ENCODE data around the gene ZNF768. TPM values are rescaled to one million over a fixed set of nuclear protein-coding genes. Genes with fewer than 3 reads are reported as not detected.
A peak's percentile ranks its signal among the peaks of the same experiment; 100 is the strongest.
"Not testable (repeated sequence)": the region's sequence is repeated elsewhere in the genome, so short reads cannot be mapped to it uniquely, and the experiment has no call there.

The ZNF768 gene
- total and polyA plus RNA-seq, 7 experiments from 2014 or later, result 1.6 to 8.5 (median 7.1) TPM

DNA sequence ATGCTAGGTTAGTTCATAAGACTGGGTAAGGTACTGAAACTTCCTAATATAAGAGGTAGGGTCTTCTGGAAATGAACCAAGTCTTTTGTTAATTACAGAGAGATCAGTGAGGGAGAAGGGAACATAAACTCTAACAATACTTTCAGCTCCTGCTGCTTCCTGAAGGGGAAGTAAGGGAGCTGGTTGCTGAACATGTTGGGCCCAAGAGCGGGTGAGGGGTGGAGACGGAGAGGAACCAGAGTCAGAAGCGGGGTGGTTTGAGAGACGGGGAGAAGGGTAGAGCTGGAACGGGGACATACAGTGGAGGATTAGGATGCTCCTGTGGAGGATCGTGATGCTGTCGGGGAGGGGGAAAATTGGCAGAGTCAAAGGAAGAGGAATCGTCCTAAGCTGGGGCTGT is 19.7 kb upstream of the ZNF768 start:
- no peak overlapping the region for H3K4me3 ChIP-seq (ENCODE audit: low read length)
- ATAC-seq, result no peak
- ChIA-PET CTCF (interaction anchor here (1.7 kb wide), 1 partner anchor 11 kb away, joined by 6 read pairs; no protein-coding TSS in a partner anchor), POLR2A (interaction anchor here (0.8 kb wide), 1 partner anchor 11 kb away, joined by 3 read pairs; the partner anchor contains the start of gene ZNF747)
- no peak overlapping the region for H3K4me3 Mint-ChIP-seq
- no peaks in the 10 kb centered on the region for H3K9me3 Mint-ChIP-seq
- no peaks in the 10 kb centered on the region for H3K36me3 Mint-ChIP-seq
- no peak overlapping the region for H3K27ac ChIP-seq (ENCODE audit: low read depth, low read length)
- no peaks in the 10 kb centered on the region for H3K27me3 Mint-ChIP-seq
- H3K36me3 ChIP-seq (ENCODE audit: control insufficient read depth in 2 of 3, insufficient read depth in 3 of 3, low read length in 3 of 3), result no peaks in the 10 kb centered on the region
- DNase-seq, result no peak
- H3K27me3 ChIP-seq (ENCODE audit: control insufficient read depth in 2 of 2, insufficient read depth in 2 of 2, low read length in 2 of 2), result no peaks in the 10 kb centered on the region
- no peaks in the 10 kb centered on the region for H3K9me3 ChIP-seq (ENCODE audit: control insufficient read depth in 2 of 3, low read length in 3 of 3)
- intact Hi-C loops (cut with micrococcal nuclease), result no loop called here
- H3K4me1 ChIP-seq (ENCODE audit: control insufficient read depth in 2 of 2, insufficient read depth in 2 of 2, low read length in 2 of 2), result peaks cover 4% of the 10 kb centered on the region in 2 donors
- H3K4me1 Mint-ChIP-seq, result peaks cover 15 to 23% (median 18%) of the 10 kb centered on the region in 7 donors
- peak overlapping the region in 1 of 9 donors; percentile 5 for H3K27ac Mint-ChIP-seq

DNA sequence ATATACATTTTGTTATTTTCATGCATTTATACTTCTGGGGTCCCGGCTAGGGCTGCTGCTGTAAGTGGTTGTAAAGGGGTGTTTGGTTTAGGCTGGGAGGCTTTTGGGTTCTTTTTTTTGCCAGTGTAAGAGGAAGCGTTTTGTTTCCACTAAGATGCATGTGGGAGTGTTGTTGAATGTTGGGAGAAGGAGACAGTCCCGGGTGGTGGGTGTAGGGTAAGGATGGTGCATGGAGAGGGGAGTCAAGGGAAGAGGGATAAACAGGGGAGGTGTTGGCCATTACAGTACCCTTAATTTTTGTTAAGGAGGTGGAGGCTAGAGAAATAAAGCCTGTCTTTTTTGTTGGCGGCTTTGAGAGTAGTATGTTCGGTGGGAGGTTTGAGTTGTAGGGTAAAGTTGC is 16.7 kb upstream of the ZNF768 start:
- Mint-ChIP-seq H3K4me1 (peaks cover under 1 to 17% (median 5%) of the 10 kb centered on the region in 7 donors), H3K27ac (no peak overlapping the region), H3K9me3 (no peaks in the 10 kb centered on the region), H3K4me3 (no peak overlapping the region), H3K27me3 (no peaks in the 10 kb centered on the region), H3K36me3 (peaks cover 0 to under 1% (median 0%) of the 10 kb centered on the region in 5 donors)
- intact Hi-C loops (cut with micrococcal nuclease), result no loop called here
- ATAC-seq (no peak), DNase-seq (no peak)
- no peaks in the 10 kb centered on the region for H3K4me1 ChIP-seq (ENCODE audit: control insufficient read depth in 2 of 2, insufficient read depth in 2 of 2, low read length in 2 of 2)
- CTCF ChIA-PET, result interaction anchor here (0.6 kb wide), 1 partner anchor 51 kb away, joined by 5 read pairs; no protein-coding TSS in a partner anchor
- H3K4me3 ChIP-seq (ENCODE audit: low read length), result no peak overlapping the region
- no peaks in the 10 kb centered on the region for H3K36me3 ChIP-seq (ENCODE audit: control insufficient read depth in 2 of 3, insufficient read depth in 3 of 3, low read length in 3 of 3)
- POLR2A ChIA-PET, result interaction anchor here (0.6 to 1.8 kb wide), 4 partner anchors 8 to 50 kb away, joined by 3 to 7 read pairs (median 3); partner anchors contain the start of gene ZNF747
- no peaks in the 10 kb centered on the region for H3K27me3 ChIP-seq (ENCODE audit: control insufficient read depth in 2 of 2, insufficient read depth in 2 of 2, low read length in 2 of 2)
- H3K27ac ChIP-seq (ENCODE audit: low read depth, low read length), result no peak overlapping the region
- H3K9me3 ChIP-seq (ENCODE audit: control insufficient read depth in 2 of 3, low read length in 3 of 3), result no peaks in the 10 kb centered on the region

- DNase-seq (no peak), ATAC-seq (no peak)
- no peak overlapping the region for H3K27ac ChIP-seq (ENCODE audit: low read depth, low read length)
- Mint-ChIP-seq H3K4me3 (no peak overlapping the region), H3K27me3 (no peaks in the 10 kb centered on the region), H3K9me3 (no peaks in the 10 kb centered on the region), H3K27ac (no peak overlapping the region), H3K4me1 (peaks cover 3 to 15% (median 14%) of the 10 kb centered on the region in 7 donors), H3K36me3 (peaks cover 0 to 7% (median 0%) of the 10 kb centered on the region in 5 donors)
- no peak overlapping the region for H3K4me3 ChIP-seq (ENCODE audit: low read length)
- H3K4me1 ChIP-seq (ENCODE audit: control insufficient read depth in 2 of 2, insufficient read depth in 2 of 2, low read length in 2 of 2), result no peaks in the 10 kb centered on the region
- H3K36me3 ChIP-seq (ENCODE audit: control insufficient read depth in 2 of 3, insufficient read depth in 3 of 3, low read length in 3 of 3), result no peaks in the 10 kb centered on the region
- intact Hi-C loops (cut with micrococcal nuclease), result no loop called here
- ChIA-PET CTCF (interaction anchor here (0.7 kb wide), 2 partner anchors 50 to 98 kb away, joined by 4 read pairs; no protein-coding TSS in a partner anchor), POLR2A (interaction anchor here (0.9 to 1.5 kb wide), 2 partner anchors 10 to 17 kb away, joined by 3 to 6 read pairs; no protein-coding TSS in a partner anchor)
- no peaks in the 10 kb centered on the region for H3K27me3 ChIP-seq (ENCODE audit: control insufficient read depth in 2 of 2, insufficient read depth in 2 of 2, low read length in 2 of 2)
- H3K9me3 ChIP-seq (ENCODE audit: control insufficient read depth in 2 of 3, low read length in 3 of 3), result no peaks in the 10 kb centered on the region
These were observed 15.3 kb upstream of the ZNF768 start for GRCh38 chr16:30541502-30542329.

- H3K4me3 ChIP-seq (ENCODE audit: low read length); H3K27ac ChIP-seq (ENCODE audit: low read depth, low read length); H3K36me3 ChIP-seq (ENCODE audit: control insufficient read depth in 2 of 3, insufficient read depth in 3 of 3, low read length in 3 of 3); H3K4me1 ChIP-seq (ENCODE audit: control insufficient read depth in 2 of 2, insufficient read depth in 2 of 2, low read length in 2 of 2); intact Hi-C loops (cut with micrococcal nuclease); H3K27ac Mint-ChIP-seq; H3K27me3 Mint-ChIP-seq; H3K9me3 Mint-ChIP-seq; H3K36me3 Mint-ChIP-seq; H3K9me3 ChIP-seq (ENCODE audit: control insufficient read depth in 2 of 3, low read length in 3 of 3); ATAC-seq; H3K27me3 ChIP-seq (ENCODE audit: control insufficient read depth in 2 of 2, insufficient read depth in 2 of 2, low read length in 2 of 2); H3K4me3 Mint-ChIP-seq; DNase-seq: not testable (repeated sequence)
- H3K4me1 Mint-ChIP-seq, result peaks cover 10 to 21% (median 19%) of the 10 kb centered on the region in 7 donors
- CTCF ChIA-PET, result interaction anchor here (0.7 kb wide), 1 partner anchor 49 kb away, joined by 4 read pairs; no protein-coding TSS in a partner anchor
- POLR2A ChIA-PET, result interaction anchor here (0.9 to 1.5 kb wide), 2 partner anchors 11 to 16 kb away, joined by 3 to 6 read pairs; no protein-coding TSS in a partner anchor
These were observed 14.6 kb upstream of the ZNF768 start for GRCh38 chr16:30540916-30541464.

DNA sequence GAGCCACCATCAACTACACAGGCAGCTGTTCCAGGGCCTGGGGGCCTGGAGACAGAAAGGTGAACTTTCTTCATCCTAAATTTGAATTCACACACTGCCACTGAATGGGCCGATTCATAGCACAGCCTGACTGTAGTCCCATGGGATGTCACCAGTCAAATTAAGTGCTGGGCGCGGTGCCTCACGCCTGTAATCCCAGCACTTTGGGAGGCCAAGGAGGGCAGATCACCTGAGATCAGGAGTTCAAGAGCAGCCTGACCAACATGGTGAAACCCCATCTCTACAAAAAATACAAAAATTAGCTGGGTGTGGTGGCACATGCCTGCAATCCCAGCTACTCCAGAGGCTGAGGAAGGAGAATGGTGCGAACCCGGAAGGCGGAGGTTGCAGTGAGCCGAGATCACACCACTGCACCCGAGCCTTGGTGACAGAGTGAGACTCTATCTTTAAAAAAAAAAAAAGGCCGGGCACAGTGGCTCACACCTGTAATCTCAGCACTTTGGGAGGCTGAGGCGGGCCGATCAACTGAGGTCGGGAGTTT is 13.7 kb upstream of the ZNF768 start:
- intact Hi-C loops (cut with micrococcal nuclease); H3K4me3 ChIP-seq (ENCODE audit: low read length); ATAC-seq; H3K36me3 ChIP-seq (ENCODE audit: control insufficient read depth in 2 of 3, insufficient read depth in 3 of 3, low read length in 3 of 3); H3K9me3 Mint-ChIP-seq; H3K36me3 Mint-ChIP-seq; DNase-seq; H3K27ac Mint-ChIP-seq; H3K27me3 Mint-ChIP-seq; H3K27ac ChIP-seq (ENCODE audit: low read depth, low read length); H3K27me3 ChIP-seq (ENCODE audit: control insufficient read depth in 2 of 2, insufficient read depth in 2 of 2, low read length in 2 of 2); H3K4me3 Mint-ChIP-seq; H3K9me3 ChIP-seq (ENCODE audit: control insufficient read depth in 2 of 3, low read length in 3 of 3); H3K4me1 ChIP-seq (ENCODE audit: control insufficient read depth in 2 of 2, insufficient read depth in 2 of 2, low read length in 2 of 2): not testable (repeated sequence)
- peaks cover 14 to 27% (median 25%) of the 10 kb centered on the region in 7 donors for H3K4me1 Mint-ChIP-seq
- POLR2A ChIA-PET, result interaction anchor here (0.6 to 0.9 kb wide), 2 partner anchors 10 to 838 kb away, joined by 6 to 7 read pairs; no protein-coding TSS in a partner anchor
- CTCF ChIA-PET, result interaction anchor here (0.9 kb wide), 1 partner anchor 110 kb away, joined by 3 read pairs; the partner anchor contains the start of gene DCTPP1
